Measurements from ENCODE around the gene NCOR2.

- TF ChIP-seq EZH2 (IDR thresholded peaks at IDR 0.05; ENCODE audit: borderline replicate concordance, low read length): no peak
- no peak for TF ChIP-seq CTCF (conservative IDR thresholded peaks at IDR 0.05 in 1 of 2, IDR thresholded peaks at IDR 0.05 in 1 of 2; ENCODE audit: extremely low read depth in 1 of 2, insufficient read depth in 1 of 2, low read depth in 1 of 2, low read length in 2 of 2)
Observed at GRCh38 chr12:124595444-124595843, 28.0 kb upstream of the NCOR2 start.

All from mammary epithelial cell (primary cell).